ENCODE data around the gene FAM13C. TPM values are rescaled to one million over a fixed set of nuclear protein-coding genes. Genes with fewer than 3 reads are reported as not detected.

FAM13C gene
- polyA plus RNA-seq, 1 of the 3 experiments (the other 2 are of a cell fraction): 7.6 TPM

- DNase-seq: no peak
- ChIA-PET POLR2A (no interaction called here), CTCF (interaction anchor here (0.6 kb wide), 1 partner anchor 112 kb away, joined by 3 read pairs; no protein-coding TSS in a partner anchor)
- Histone ChIP-seq H3K79me2 (ENCODE audit: insufficient read depth) (no peaks in the 10 kb centered on the region), H3K27me3 (ENCODE audit: insufficient read depth) (no peaks in the 10 kb centered on the region), H3K9me3 (no peaks in the 10 kb centered on the region), H3K4me2 (no peak overlapping the region), H2AFZ (ENCODE audit: low read depth) (no peak overlapping the region), H3K4me1 (ENCODE audit: control insufficient read depth in 1 of 2, insufficient read depth in 2 of 2, low read depth in 1 of 2, low read length in 1 of 2) (peaks cover 5 to 32% of the 10 kb centered on the region in 2 experiments; a peak in 3 of 4 replicates), H3K4me3 (ENCODE audit: low read depth in 2 of 2, low read length in 1 of 2) (no peak overlapping the region), H3K36me3 (replicated peaks in 1 of 2; ENCODE audit: control insufficient read depth in 1 of 2, insufficient read depth in 2 of 2, low read length in 1 of 2) (no peaks in the 10 kb centered on the region), H4K20me1 (ENCODE audit: insufficient read depth) (no peaks in the 10 kb centered on the region), H3K9me2 (no peaks in the 10 kb centered on the region), H3F3A (replicated peaks; ENCODE audit: insufficient read depth) (peaks cover 15% of the 10 kb centered on the region), H3K27ac (ENCODE audit: low read depth in 2 of 2, low read length in 1 of 2) (no peak overlapping the region), H3K9ac (no peak overlapping the region)
- TF ChIP-seq JUND (IDR thresholded peaks at IDR 0.05) (no peak), RCOR1 (IDR thresholded peaks at IDR 0.05; ENCODE audit: low read length) (no peak), TCF12 (IDR thresholded peaks at IDR 0.05) (no peak), YY1 (IDR thresholded peaks at IDR 0.05; ENCODE audit: low read depth) (no peak), CHD2 (IDR thresholded peaks at IDR 0.05; ENCODE audit: low read length, partially characterized antibody) (no peak), FOXM1 (IDR thresholded peaks at IDR 0.05; ENCODE audit: low read depth) (no peak), RAD21 (IDR thresholded peaks at IDR 0.05; ENCODE audit: low read length) (no peak), EZH2phosphoT487 (IDR thresholded peaks at IDR 0.05; ENCODE audit: borderline replicate concordance, low read depth) (no peak), NRF1 (IDR thresholded peaks at IDR 0.05; ENCODE audit: low read depth, low read length) (no peak), ZBTB33 (IDR thresholded peaks at IDR 0.05; ENCODE audit: borderline replicate concordance, low read depth) (no peak)
- TF ChIP-seq, protein P1, sequence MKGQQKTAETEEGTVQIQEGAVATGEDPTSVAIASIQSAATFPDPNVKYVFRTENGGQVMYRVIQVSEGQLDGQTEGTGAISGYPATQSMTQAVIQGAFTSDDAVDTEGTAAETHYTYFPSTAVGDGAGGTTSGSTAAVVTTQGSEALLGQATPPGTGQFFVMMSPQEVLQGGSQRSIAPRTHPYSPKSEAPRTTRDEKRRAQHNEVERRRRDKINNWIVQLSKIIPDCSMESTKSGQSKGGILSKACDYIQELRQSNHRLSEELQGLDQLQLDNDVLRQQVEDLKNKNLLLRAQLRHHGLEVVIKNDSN (IDR thresholded peaks at IDR 0.05; ENCODE audit: borderline replicate concordance, low read depth): no peak
- TF ChIP-seq, protein P2, sequence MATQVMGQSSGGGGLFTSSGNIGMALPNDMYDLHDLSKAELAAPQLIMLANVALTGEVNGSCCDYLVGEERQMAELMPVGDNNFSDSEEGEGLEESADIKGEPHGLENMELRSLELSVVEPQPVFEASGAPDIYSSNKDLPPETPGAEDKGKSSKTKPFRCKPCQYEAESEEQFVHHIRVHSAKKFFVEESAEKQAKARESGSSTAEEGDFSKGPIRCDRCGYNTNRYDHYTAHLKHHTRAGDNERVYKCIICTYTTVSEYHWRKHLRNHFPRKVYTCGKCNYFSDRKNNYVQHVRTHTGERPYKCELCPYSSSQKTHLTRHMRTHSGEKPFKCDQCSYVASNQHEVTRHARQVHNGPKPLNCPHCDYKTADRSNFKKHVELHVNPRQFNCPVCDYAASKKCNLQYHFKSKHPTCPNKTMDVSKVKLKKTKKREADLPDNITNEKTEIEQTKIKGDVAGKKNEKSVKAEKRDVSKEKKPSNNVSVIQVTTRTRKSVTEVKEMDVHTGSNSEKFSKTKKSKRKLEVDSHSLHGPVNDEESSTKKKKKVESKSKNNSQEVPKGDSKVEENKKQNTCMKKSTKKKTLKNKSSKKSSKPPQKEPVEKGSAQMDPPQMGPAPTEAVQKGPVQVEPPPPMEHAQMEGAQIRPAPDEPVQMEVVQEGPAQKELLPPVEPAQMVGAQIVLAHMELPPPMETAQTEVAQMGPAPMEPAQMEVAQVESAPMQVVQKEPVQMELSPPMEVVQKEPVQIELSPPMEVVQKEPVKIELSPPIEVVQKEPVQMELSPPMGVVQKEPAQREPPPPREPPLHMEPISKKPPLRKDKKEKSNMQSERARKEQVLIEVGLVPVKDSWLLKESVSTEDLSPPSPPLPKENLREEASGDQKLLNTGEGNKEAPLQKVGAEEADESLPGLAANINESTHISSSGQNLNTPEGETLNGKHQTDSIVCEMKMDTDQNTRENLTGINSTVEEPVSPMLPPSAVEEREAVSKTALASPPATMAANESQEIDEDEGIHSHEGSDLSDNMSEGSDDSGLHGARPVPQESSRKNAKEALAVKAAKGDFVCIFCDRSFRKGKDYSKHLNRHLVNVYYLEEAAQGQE (IDR thresholded peaks at IDR 0.05; ENCODE audit: low read depth, low read length): no peak
Observed at GRCh38 chr10:59332581-59332980, 29.8 kb downstream of the FAM13C start.

DNA sequence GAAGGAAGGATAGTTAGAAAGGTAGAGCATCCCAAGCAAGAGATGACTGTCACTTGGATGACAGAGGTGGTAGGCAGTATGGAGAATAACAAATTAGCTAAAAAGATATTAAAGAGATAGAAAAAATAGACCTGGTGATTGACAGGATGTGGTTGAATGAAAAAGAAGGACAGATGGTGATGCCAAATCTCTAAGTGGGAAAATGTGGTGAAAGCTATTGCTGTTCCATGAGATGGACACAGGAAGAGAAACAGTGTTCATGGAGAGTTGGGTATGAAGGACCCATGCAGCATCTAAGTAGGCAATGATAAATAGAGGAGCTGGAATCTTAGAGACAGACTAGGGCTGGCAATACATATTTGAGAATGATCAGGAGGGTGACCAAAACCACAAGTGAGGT is 30.7 kb downstream of the FAM13C start:
- DNase-seq: no peak
- Histone ChIP-seq H3K36me3 (replicated peaks in 1 of 2; ENCODE audit: control insufficient read depth in 1 of 2, insufficient read depth in 2 of 2, low read length in 1 of 2) (no peaks in the 10 kb centered on the region), H3K4me2 (no peak overlapping the region), H3K9ac (no peak overlapping the region), H3K4me1 (ENCODE audit: control insufficient read depth in 1 of 2, insufficient read depth in 2 of 2, low read depth in 1 of 2, low read length in 1 of 2) (peaks cover 2 to 24% of the 10 kb centered on the region in 2 experiments; a peak in 2 of 4 replicates), H3K4me3 (ENCODE audit: low read depth in 2 of 2, low read length in 1 of 2) (no peak overlapping the region), H3K79me2 (ENCODE audit: insufficient read depth) (no peaks in the 10 kb centered on the region), H3K27ac (ENCODE audit: low read depth in 2 of 2, low read length in 1 of 2) (no peak overlapping the region), H2AFZ (ENCODE audit: low read depth) (no peak overlapping the region), H3K27me3 (ENCODE audit: insufficient read depth) (no peaks in the 10 kb centered on the region), H3K9me2 (no peaks in the 10 kb centered on the region), H4K20me1 (ENCODE audit: insufficient read depth) (no peaks in the 10 kb centered on the region), H3F3A (replicated peaks; ENCODE audit: insufficient read depth) (peaks cover 7% of the 10 kb centered on the region), H3K9me3 (no peaks in the 10 kb centered on the region)
- ChIA-PET CTCF (interaction anchor here (0.6 to 1.2 kb wide), 2 partner anchors 17 to 111 kb away, joined by 3 read pairs; no protein-coding TSS in a partner anchor), POLR2A (no interaction called here)
- TF ChIP-seq FOXM1 (IDR thresholded peaks at IDR 0.05; ENCODE audit: low read depth) (no peak), SIN3A (IDR thresholded peaks at IDR 0.05; ENCODE audit: borderline replicate concordance, low read depth, low read length) (no peak), FOXJ3 (CRISPR knock-in tag; IDR thresholded peaks at IDR 0.05) (no peak), RXRA (IDR thresholded peaks at IDR 0.05; ENCODE audit: borderline replicate concordance, low read depth) (no peak), MXI1 (IDR thresholded peaks at IDR 0.05; ENCODE audit: low read depth, low read length) (no peak), EP300 (IDR thresholded peaks at IDR 0.05; ENCODE audit: borderline replicate concordance in 1 of 2, low read depth in 1 of 2, low read length in 1 of 2) (no peak)
- TF ChIP-seq, protein P2 (IDR thresholded peaks at IDR 0.05; ENCODE audit: low read depth, low read length): no peak
